ENCODE results near the gene PARM1.

DNA sequence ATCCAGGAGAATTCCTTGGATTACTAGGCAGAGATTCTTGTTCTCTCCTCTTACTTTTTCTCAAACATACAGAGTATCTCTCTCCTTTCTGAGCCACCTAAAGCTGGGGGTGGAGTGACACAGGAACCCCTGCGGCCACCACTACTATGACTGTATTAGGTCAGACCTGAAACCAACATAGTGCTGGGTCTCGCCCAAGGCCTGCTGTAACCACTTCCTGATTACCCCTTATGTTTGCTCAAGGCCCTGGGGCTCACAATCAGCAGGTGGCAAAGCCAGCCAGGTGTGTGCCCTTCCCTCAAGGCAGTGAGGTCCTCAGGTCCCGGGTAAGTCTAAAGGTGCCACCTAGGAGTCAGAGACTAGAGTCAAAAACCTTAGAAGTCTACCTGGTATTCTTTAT, 166.4 kb downstream of the PARM1 start:
- TF ChIP-seq, protein P1, sequence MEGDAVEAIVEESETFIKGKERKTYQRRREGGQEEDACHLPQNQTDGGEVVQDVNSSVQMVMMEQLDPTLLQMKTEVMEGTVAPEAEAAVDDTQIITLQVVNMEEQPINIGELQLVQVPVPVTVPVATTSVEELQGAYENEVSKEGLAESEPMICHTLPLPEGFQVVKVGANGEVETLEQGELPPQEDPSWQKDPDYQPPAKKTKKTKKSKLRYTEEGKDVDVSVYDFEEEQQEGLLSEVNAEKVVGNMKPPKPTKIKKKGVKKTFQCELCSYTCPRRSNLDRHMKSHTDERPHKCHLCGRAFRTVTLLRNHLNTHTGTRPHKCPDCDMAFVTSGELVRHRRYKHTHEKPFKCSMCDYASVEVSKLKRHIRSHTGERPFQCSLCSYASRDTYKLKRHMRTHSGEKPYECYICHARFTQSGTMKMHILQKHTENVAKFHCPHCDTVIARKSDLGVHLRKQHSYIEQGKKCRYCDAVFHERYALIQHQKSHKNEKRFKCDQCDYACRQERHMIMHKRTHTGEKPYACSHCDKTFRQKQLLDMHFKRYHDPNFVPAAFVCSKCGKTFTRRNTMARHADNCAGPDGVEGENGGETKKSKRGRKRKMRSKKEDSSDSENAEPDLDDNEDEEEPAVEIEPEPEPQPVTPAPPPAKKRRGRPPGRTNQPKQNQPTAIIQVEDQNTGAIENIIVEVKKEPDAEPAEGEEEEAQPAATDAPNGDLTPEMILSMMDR (IDR thresholded peaks at IDR 0.05), result no peak
- TF ChIP-seq POLR2A (IDR thresholded peaks at IDR 0.05; ENCODE audit: low read depth) (no peak), POLR2AphosphoS5 (IDR thresholded peaks at IDR 0.05) (no peak), EP300 (IDR thresholded peaks at IDR 0.05) (no peak)

Measured in esophagus muscularis mucosa (tissue), 4 donors.